DMS53 treated with DMSO at 0.1 percent for 48 hours (cell line): Measurements from ENCODE around the gene CBLIF.
"Not testable (repeated sequence)": the region's sequence is repeated elsewhere in the genome, so short reads cannot be mapped to it uniquely, and the experiment has no call there.

Experiments
- DNase-seq: peaks from one replicate; lab custom pipeline; 2025; ENCODE audit not compliant: unreplicated experiment; lab: John Stamatoyannopoulos, UW

The CBLIF gene

GRCh38 chr11:59845399-59845798 lies at the start of gene CBLIF:
Gene CBLIF, minus strand, starts transcription at chr11:59845499. Its CDS starts 46 bp downstream, at chr11:59845453.
- DNase-seq, result no peak

- DNase-seq, result no peak
These were observed 49.3 kb upstream of the CBLIF start for GRCh38 chr11:59894616-59895015.

- DNase-seq, result no peak
These were observed 46.5 kb upstream of the CBLIF start for GRCh38 chr11:59891781-59892181.

GRCh38 chr11:59887156-59887555 lies 41.9 kb upstream of the CBLIF start:
- DNase-seq, result not testable (repeated sequence)

- no peak for DNase-seq
These were observed 38.3 kb upstream of the CBLIF start for GRCh38 chr11:59883597-59883996.

GRCh38 chr11:59879567-59879966 lies 34.3 kb upstream of the CBLIF start:
- no peak for DNase-seq

GRCh38 chr11:59878575-59878974 lies 33.3 kb upstream of the CBLIF start, which contains the start of gene OOSP3:
Gene OOSP3, plus strand, starts transcription at chr11:59878782. Its CDS starts 27 bp downstream, at chr11:59878809.
- DNase-seq, result no peak

GRCh38 chr11:59877784-59878183 lies 32.5 kb upstream of the CBLIF start:
- no peak for DNase-seq

GRCh38 chr11:59877325-59877724 lies 32.0 kb upstream of the CBLIF start:
- DNase-seq, result no peak

- no peak for DNase-seq
These were observed 30.7 kb upstream of the CBLIF start for GRCh38 chr11:59875856-59876519.

GRCh38 chr11:59872076-59872475 lies 26.8 kb upstream of the CBLIF start:
- no peak for DNase-seq

- no peak for DNase-seq
These were observed 22.6 kb upstream of the CBLIF start for GRCh38 chr11:59867946-59868345.

- DNase-seq, result no peak
These were observed 21.5 kb upstream of the CBLIF start for GRCh38 chr11:59866836-59867235.

- DNase-seq, result no peak
These were observed 21.1 kb upstream of the CBLIF start, which contains the start of gene TCN1 for GRCh38 chr11:59866397-59866796. Gene TCN1, minus strand, starts transcription at chr11:59866487. Its CDS starts 17 bp downstream, at chr11:59866470.

GRCh38 chr11:59865031-59865430 lies 19.7 kb upstream of the CBLIF start:
- no peak for DNase-seq

- no peak for DNase-seq
These were observed 17.0 kb upstream of the CBLIF start for GRCh38 chr11:59862252-59862651.

GRCh38 chr11:59859673-59860072 lies 14.4 kb upstream of the CBLIF start:
- no peak for DNase-seq

GRCh38 chr11:59857439-59858434 lies 12.4 kb upstream of the CBLIF start:
- DNase-seq, result peak; percentile 9

GRCh38 chr11:59854871-59855270 lies 9.6 kb upstream of the CBLIF start:
- no peak for DNase-seq

GRCh38 chr11:59851416-59851815 lies 6.1 kb upstream of the CBLIF start:
- DNase-seq, result not testable (repeated sequence)

GRCh38 chr11:59849551-59849950 lies 4.3 kb upstream of the CBLIF start:
- DNase-seq, result not testable (repeated sequence)

- no peak for DNase-seq
These were observed 3.8 kb upstream of the CBLIF start for GRCh38 chr11:59849129-59849528.
